Right lobe of liver (tissue), 4 donors: Measurements from ENCODE around the gene SH3BGRL2.
A peak's percentile ranks its signal among the peaks of the same experiment; 100 is the strongest.

Experiments
- POLR2A ChIP-seq: fragments of 450-650 bp; IDR thresholded peaks from one replicate; pipeline ENCODE4 v1.6.1; 2017; ENCODE audit warnings: antibody characterized with exemption, mild to moderate bottlenecking
- TF ChIP-seq, protein P1 (sequence below), 4 donors: fragments of 200-600 bp in 3 of 4; fragments of 450-650 bp in 1 of 4; IDR thresholded peaks; one replicate each; pipeline versions ENCODE4 v1.5.1 to v1.8.0; 2016 to 2022; ENCODE audit warnings: antibody characterized with exemption in 4 of 4, mild to moderate bottlenecking in 2 of 4
- donor health status: DM: no; HTN: no; CAD: no.
- donor health status: DM: no; HTN: no; CAD: no.
- donor health status: DM: no; HTN: yes; CAD: no.

- TF ChIP-seq, protein P1, sequence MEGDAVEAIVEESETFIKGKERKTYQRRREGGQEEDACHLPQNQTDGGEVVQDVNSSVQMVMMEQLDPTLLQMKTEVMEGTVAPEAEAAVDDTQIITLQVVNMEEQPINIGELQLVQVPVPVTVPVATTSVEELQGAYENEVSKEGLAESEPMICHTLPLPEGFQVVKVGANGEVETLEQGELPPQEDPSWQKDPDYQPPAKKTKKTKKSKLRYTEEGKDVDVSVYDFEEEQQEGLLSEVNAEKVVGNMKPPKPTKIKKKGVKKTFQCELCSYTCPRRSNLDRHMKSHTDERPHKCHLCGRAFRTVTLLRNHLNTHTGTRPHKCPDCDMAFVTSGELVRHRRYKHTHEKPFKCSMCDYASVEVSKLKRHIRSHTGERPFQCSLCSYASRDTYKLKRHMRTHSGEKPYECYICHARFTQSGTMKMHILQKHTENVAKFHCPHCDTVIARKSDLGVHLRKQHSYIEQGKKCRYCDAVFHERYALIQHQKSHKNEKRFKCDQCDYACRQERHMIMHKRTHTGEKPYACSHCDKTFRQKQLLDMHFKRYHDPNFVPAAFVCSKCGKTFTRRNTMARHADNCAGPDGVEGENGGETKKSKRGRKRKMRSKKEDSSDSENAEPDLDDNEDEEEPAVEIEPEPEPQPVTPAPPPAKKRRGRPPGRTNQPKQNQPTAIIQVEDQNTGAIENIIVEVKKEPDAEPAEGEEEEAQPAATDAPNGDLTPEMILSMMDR (IDR thresholded peaks at IDR 0.05), result peak; percentile 59 to 82 (median 77)
- no peak for TF ChIP-seq POLR2A
Observed at GRCh38 chr6:79713701-79714322, 82.7 kb downstream of the SH3BGRL2 start.
